Uterine smooth muscle cell (primary cell): ENCODE data around the gene RPS27. TPM values are rescaled to one million over a fixed set of nuclear protein-coding genes. Genes with fewer than 3 reads are reported as not detected.

Experiments
- total RNA-seq: library from RNA; depleted of rRNA; stranded (reverse); fragments of >200 nt; gene quantifications from 2 replicates; pipeline ENCODE4 v1.2.3, GENCODE V29; 2014

Gene RPS27
- total RNA-seq = 516 and 1,068 TPM in 2 replicates

DNA sequence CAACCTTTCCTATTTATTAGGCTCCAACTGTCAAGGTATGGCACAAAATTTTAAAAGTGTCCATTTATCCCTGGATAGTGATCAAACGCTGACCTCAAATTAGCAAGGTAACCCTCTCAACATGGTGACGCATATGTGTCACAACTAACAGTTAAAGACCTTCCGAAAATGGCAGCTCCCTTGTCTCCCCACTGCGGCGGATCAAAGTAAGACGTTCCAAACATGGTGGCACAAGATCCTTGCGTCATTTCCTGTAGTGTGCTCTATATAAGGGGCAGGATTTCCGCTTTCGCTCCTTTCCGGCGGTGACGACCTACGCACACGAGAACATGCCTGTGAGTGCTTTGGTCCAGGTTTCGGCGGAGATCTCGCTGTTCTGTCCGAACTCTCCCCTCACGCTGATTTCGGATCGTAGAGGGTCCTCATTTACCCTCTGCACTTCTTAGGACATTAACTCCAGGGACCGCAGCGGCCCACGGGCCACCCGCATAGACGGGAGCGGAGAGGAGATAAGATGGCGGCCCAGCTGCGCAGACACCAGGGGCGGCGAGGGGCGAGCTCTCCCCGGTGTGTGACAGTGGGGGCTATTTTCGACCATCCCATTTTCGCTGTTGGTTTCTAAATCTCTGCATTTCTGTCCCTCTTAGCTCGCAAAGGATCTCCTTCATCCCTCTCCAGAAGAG lies at the start of gene RPS27:
TSS of gene RPS27 (plus strand) at position 295 of the 683 bp plus-strand sequence. CDS start at position 330, 35 bp downstream.

GRCh38 chr1:153946622-153947241 lies 43.8 kb upstream of the RPS27 start, which contains the start of gene DENND4B:
Gene DENND4B (minus strand): TSS chr1:153946718. CDS start chr1:153944374, 2,344 bp downstream.

GRCh38 chr1:153958111-153958960 lies 32.2 kb upstream of the RPS27 start, which contains the start of gene CRTC2:
Gene CRTC2 (minus strand): TSS chr1:153958612. CDS start chr1:153958497, 115 bp downstream.

GRCh38 chr1:153963030-153963849 lies 27.3 kb upstream of the RPS27 start, which contains the start of gene SLC39A1:
Gene SLC39A1 (minus strand): TSS chr1:153963537. CDS start chr1:153962715, 822 bp downstream.

GRCh38 chr1:153967107-153967999 lies 23.2 kb upstream of the RPS27 start, which contains the start of gene CREB3L4:
Gene CREB3L4 (plus strand): TSS chr1:153967902. CDS start chr1:153968526, 624 bp downstream.

DNA sequence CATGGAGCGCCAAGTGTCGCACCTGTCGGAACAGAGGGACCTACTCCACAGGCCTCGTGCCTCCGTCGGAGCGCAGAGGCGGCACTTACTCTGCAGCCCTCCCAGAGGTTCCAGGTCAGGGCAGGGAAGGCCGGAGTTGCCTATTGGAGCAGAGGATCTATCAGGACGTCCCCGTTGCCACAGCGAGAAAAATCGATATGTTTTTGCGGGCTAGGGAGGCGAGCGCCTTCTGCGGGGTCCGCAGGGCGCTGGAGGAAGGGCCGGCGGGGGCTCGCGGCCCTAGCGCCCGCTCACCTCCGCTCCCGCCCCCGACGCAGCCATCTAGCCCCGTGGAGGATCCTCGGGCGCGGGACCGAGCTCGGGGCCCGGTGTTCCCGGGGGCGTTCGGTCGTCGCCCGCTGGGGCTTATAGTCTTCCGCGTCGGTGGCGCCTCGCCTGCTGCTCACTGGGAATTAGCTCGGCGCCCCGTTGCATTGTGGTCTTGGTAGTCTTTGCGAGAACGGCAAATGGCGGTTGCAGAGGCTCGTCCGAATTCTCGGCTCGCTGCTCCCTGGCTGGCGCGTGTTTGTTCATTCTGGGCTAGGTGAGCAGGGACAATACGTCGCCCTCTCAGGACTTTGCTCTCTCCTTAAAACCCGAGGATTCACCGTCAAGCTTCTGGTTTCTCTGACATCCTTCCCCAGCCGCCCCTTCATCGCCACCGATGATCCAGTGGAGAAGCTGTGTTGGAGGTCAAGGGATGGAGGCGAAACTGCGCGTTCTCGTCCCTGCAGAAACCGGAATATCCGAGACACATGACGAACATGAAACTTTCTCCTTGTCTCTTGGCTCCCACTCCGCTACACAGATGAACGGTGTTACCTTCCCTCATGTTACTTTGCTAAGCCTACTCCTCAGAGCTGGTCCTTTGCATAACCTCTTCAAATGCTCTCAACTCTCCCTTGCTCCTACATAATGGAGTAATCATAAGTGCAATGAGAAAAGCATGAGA lies 13.0 kb upstream of the RPS27 start, which contains the start of gene JTB:
TSS of gene JTB (minus strand) at position 425 of the 991 bp plus-strand sequence. CDS start at position 3, 422 bp downstream.

DNA sequence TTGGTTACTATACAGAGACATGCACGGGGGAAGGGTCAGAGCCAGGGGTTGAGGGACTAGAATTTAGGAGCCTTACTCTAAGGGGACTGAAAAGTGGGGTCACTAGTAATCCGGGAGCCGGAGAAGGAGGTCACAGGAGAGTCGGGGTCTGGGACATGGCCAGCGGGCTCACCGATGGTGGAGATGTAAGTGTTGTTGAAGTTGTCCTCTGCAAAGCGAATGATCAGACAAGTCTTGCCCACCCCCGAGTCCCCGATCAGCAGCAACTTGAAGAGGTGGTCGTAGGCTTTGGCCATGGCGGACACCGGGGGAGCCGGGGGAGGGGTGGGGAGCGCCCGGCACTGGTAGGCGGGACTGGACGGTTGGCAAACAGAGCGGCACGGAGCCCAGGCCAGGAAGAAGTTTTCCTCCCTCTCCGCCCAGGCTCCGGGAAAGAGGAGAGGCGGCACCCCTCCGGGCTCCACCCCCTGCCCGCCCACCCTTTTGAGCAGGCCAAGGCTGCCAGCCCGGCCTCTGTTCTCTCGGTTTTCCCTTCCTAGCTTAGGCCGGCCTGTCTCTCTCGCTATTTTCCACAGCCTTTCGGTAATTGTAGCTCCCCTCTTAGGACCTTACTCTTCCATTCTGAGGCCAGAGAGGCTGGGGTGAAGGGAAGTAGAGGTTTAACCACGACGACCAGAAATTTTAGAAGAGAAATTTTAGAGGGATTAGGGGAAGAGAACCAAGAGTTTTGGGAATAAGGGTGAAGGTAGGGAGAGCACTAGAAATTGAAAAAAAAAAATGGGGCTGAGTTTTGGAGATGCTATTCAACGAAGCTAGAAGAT lies 4.4 kb upstream of the RPS27 start, which contains the start of gene RAB13:
TSS of gene RAB13 (minus strand) at position 399 of the 821 bp plus-strand sequence. CDS start at position 296, 103 bp downstream.

Other genes with a start within 250 kb of the RPS27 start
- 6.6 and 13.0 TPM in 2 replicates for gene SLC27A3, start 215.4 kb upstream of the RPS27 start, total RNA-seq
- 2.9 and 3.6 TPM in 2 replicates for gene GATAD2B, start 67.8 kb upstream of the RPS27 start, total RNA-seq
- 20.4 and 24.5 TPM in 2 replicates for gene DENND4B, start 44.0 kb upstream of the RPS27 start, total RNA-seq
- gene CRTC2, start 32.1 kb upstream of the RPS27 start, total RNA-seq = 2.5 and 3.6 TPM in 2 replicates
- gene SLC39A1, start 27.2 kb upstream of the RPS27 start, total RNA-seq = 113 and 119 TPM in 2 replicates
- 7.7 and 10.4 TPM in 2 replicates for gene CREB3L4, start 22.9 kb upstream of the RPS27 start, total RNA-seq
- 88.4 and 123 TPM in 2 replicates for gene JTB, start 13.1 kb upstream of the RPS27 start, total RNA-seq
- 70.1 and 78.1 TPM in 2 replicates for gene RAB13, start 4.4 kb upstream of the RPS27 start, total RNA-seq
- under 0.01 and 0.12 TPM in 2 replicates for gene NUP210L, start 164.3 kb downstream of the RPS27 start, total RNA-seq
- 485 and 1,214 TPM in 2 replicates for gene TPM3, start 201.3 kb downstream of the RPS27 start, total RNA-seq
- gene CFAP141, start 215.6 kb downstream of the RPS27 start, total RNA-seq = not detected in 2 replicates
- gene UBAP2L, start 230.2 kb downstream of the RPS27 start, total RNA-seq = 60.0 and 87.3 TPM in 2 replicates